HG03060 (cell line): ENCODE measurements around the gene PRPF8.
A peak's percentile ranks its signal among the peaks of the same experiment; 100 is the strongest.
"Not testable (repeated sequence)": the region's sequence is repeated elsewhere in the genome, so short reads cannot be mapped to it uniquely, and the experiment has no call there.

Source experiments
- ATAC-seq: cut with Tn5 transposase; IDR thresholded peaks from one replicate; pipeline ENCODE4 v1.9.1; 2021; ENCODE audit warnings: low read depth, moderate number of reproducible peaks; ENCODE audit not compliant: unreplicated experiment

PRPF8 gene

GRCh38 chr17:1684378-1685189, at the start of gene PRPF8:
Gene PRPF8, minus strand, starts transcription at chr17:1684867. Its CDS starts 296 bp downstream, at chr17:1684571.
- ATAC-seq = peak; percentile 96

- ATAC-seq = no peak
These were observed 49.1 kb upstream of the PRPF8 start for GRCh38 chr17:1733759-1734158.

GRCh38 chr17:1732833-1733321, 48.2 kb upstream of the PRPF8 start:
- ATAC-seq = no peak

GRCh38 chr17:1732241-1732832, 47.7 kb upstream of the PRPF8 start:
- ATAC-seq = no peak

- ATAC-seq = no peak
These were observed 46.5 kb upstream of the PRPF8 start for GRCh38 chr17:1731194-1731506.

- ATAC-seq = no peak
These were observed 45.9 kb upstream of the PRPF8 start for GRCh38 chr17:1730326-1731193.

GRCh38 chr17:1729966-1730325, 45.3 kb upstream of the PRPF8 start:
- no peak for ATAC-seq

GRCh38 chr17:1727876-1728630, 43.4 kb upstream of the PRPF8 start:
- no peak for ATAC-seq

- no peak for ATAC-seq
These were observed 42.7 kb upstream of the PRPF8 start for GRCh38 chr17:1727258-1727789.

GRCh38 chr17:1726626-1727257, 42.1 kb upstream of the PRPF8 start:
- ATAC-seq = no peak

- ATAC-seq = no peak
These were observed 41.2 kb upstream of the PRPF8 start for GRCh38 chr17:1725642-1726511.

GRCh38 chr17:1724869-1725641, 40.4 kb upstream of the PRPF8 start:
- no peak for ATAC-seq

- no peak for ATAC-seq
These were observed 39.7 kb upstream of the PRPF8 start, which contains the start of gene WDR81 for GRCh38 chr17:1724351-1724868. Gene WDR81, plus strand, starts transcription at chr17:1724704. Its CDS starts 256 bp downstream, at chr17:1724960.

GRCh38 chr17:1722022-1722421, 37.4 kb upstream of the PRPF8 start:
- not testable (repeated sequence) for ATAC-seq

- no peak for ATAC-seq
These were observed 36.3 kb upstream of the PRPF8 start for GRCh38 chr17:1720856-1721386.

GRCh38 chr17:1718362-1719165, 33.9 kb upstream of the PRPF8 start:
- ATAC-seq = no peak
